Esophagus squamous epithelium (tissue), 5 donors: ENCODE results near the gene PDE2A. TPM values are rescaled to one million over a fixed set of nuclear protein-coding genes. Genes with fewer than 3 reads are reported as not detected.
A peak's percentile ranks its signal among the peaks of the same experiment; 100 is the strongest.

Experiments
- DNase-seq: peaks from one replicate; lab custom pipeline; 2025; lab: John Stamatoyannopoulos, UW
- H3K27ac ChIP-seq, 4 donors: fragments of 200-600 bp; sonication (generic); one replicate each; pipeline ENCODE4 v1.5.1; 2016 to 2019; ENCODE audit warnings: mild to moderate bottlenecking in 1 of 4
- H3K27me3 ChIP-seq, 4 donors: fragments of 200-600 bp; sonication (generic); 1 replicate in 3 of 4; 2 replicates in 1 of 4; pipeline versions ENCODE4 v1.5.1 to v1.6.0; 2017 to 2021; ENCODE audit warnings: antibody characterized with exemption in 1 of 4
- H3K36me3 ChIP-seq, 3 donors: fragments of 200-600 bp; sonication (generic); one replicate each; pipeline ENCODE4 v1.5.1; 2016 to 2019
- H3K4me1 ChIP-seq, 3 donors: fragments of 200-600 bp; sonication (generic); one replicate each; pipeline ENCODE4 v1.5.1; 2017 to 2019
- H3K4me3 ChIP-seq, 4 donors: fragments of 200-600 bp; sonication (generic); 1 replicate in 3 of 4; 2 replicates in 1 of 4; pipeline ENCODE4 v1.5.1; 2016 to 2019; ENCODE audit warnings: mild to moderate bottlenecking in 2 of 4, moderate library complexity in 1 of 4
- H3K9me3 ChIP-seq, 3 donors: fragments of 200-600 bp; sonication (generic); one replicate each; pipeline ENCODE4 v1.5.1; 2016 to 2019
- CTCF ChIP-seq, 6 experiments: fragments of 450-650 bp in 4 of 6; fragments of 200-600 bp in 2 of 6; sonication (generic) in 2 of 6; IDR thresholded peaks; one replicate each; pipeline ENCODE4 v1.5.1; 2016 to 2019; ENCODE audit warnings: antibody characterized with exemption in 6 of 6, mild to moderate bottlenecking in 4 of 6, moderate library complexity in 4 of 6
- POLR2A ChIP-seq, 4 donors: fragments of 450-650 bp; IDR thresholded peaks; one replicate each; pipeline ENCODE4 v1.6.1; 2017; ENCODE audit warnings: antibody characterized with exemption in 4 of 4, mild to moderate bottlenecking in 4 of 4, moderate library complexity in 3 of 4
- WGBS, 2 donors: methylation state at CpG; one replicate each; pipeline ENCODE4 v1.1.5; 2018; 5-methylcytosine and 5-hydroxymethylcytosine counted together
- intact Hi-C: fragments of 100-400 bp; cut with DNase I; formaldehyde crosslinking; loops from one replicate; pipeline ENCODE4 v1.15.0; 2022
- total RNA-seq, 4 donors: library from RNA; depleted of rRNA; stranded (reverse); fragments of >200 nt; gene quantifications; one replicate each; pipeline ENCODE4 v1.1.0, GENCODE V29; 2016
- donor health status: DM: yes; HTN: yes; CAD: no.

PDE2A gene
- total RNA-seq, 4 donors from 2014 or later, result 5.6 to 38.3 (median 12.9) TPM

GRCh38 chr11:72607496-72607895 lies 66.7 kb downstream of the PDE2A start:
- Histone ChIP-seq H3K27ac (peak overlapping the region in 1 of 4 donors; percentile 63), H3K4me3 (no peak overlapping the region), H3K9me3 (no peaks in the 10 kb centered on the region), H3K27me3 (peaks cover 0 to 28% (median 0%) of the 10 kb centered on the region in 4 donors), H3K4me1 (peaks cover 5 to 47% (median 22%) of the 10 kb centered on the region in 3 donors), H3K36me3 (no peaks in the 10 kb centered on the region)
- TF ChIP-seq CTCF (IDR thresholded peaks at IDR 0.05) (no peak), POLR2A (IDR thresholded peaks at IDR 0.05) (no peak)
- intact Hi-C loops, result no loop called here
- WGBS, 2 donors, result 9% methylated on average over 1 of the region's 2 CpGs; no CpG with 5 or more reads in 1 of the 2 donors
- no peak for DNase-seq

- no peaks in the 10 kb centered on the region for H3K36me3 ChIP-seq
- DNase-seq, result no peak
- intact Hi-C loops, result no loop called here
- peaks cover 0 to 28% (median 0%) of the 10 kb centered on the region in 4 donors for H3K27me3 ChIP-seq
- no peak overlapping the region for H3K4me3 ChIP-seq
- H3K27ac ChIP-seq, result peak overlapping the region in 2 of 4 donors; percentile 63 to 68
- no peaks in the 10 kb centered on the region for H3K9me3 ChIP-seq
- peaks cover 5 to 47% (median 22%) of the 10 kb centered on the region in 3 donors for H3K4me1 ChIP-seq
- TF ChIP-seq POLR2A (IDR thresholded peaks at IDR 0.05) (no peak), CTCF (IDR thresholded peaks at IDR 0.05) (no peak)
- 63% methylated on average over 10 of the region's 13 CpGs for WGBS, 2 donors
Observed at GRCh38 chr11:72606748-72607468, 67.3 kb downstream of the PDE2A start.

- Histone ChIP-seq H3K9me3 (no peaks in the 10 kb centered on the region), H3K27me3 (peaks cover 0 to 28% (median 0%) of the 10 kb centered on the region in 4 donors), H3K4me1 (peaks cover 5 to 43% (median 22%) of the 10 kb centered on the region in 3 donors), H3K27ac (peak overlapping the region in 2 of 4 donors; percentile 63 to 68), H3K4me3 (no peak overlapping the region), H3K36me3 (no peaks in the 10 kb centered on the region)
- TF ChIP-seq CTCF (IDR thresholded peaks at IDR 0.05) (no peak), POLR2A (IDR thresholded peaks at IDR 0.05) (no peak)
- WGBS, 2 donors, result 38 to 43% methylated on average over 9 to 10 of the region's 13 CpGs
- intact Hi-C loops, result no loop called here
- DNase-seq, result no peak
Observed at GRCh38 chr11:72605973-72606747, 68.1 kb downstream of the PDE2A start.

GRCh38 chr11:72604256-72604655 lies 70.0 kb downstream of the PDE2A start:
- Histone ChIP-seq H3K27ac (no peak overlapping the region), H3K4me3 (no peak overlapping the region), H3K9me3 (no peaks in the 10 kb centered on the region), H3K27me3 (peaks cover 0 to 28% (median 0%) of the 10 kb centered on the region in 4 donors), H3K36me3 (no peaks in the 10 kb centered on the region), H3K4me1 (peaks cover 1 to 39% (median 22%) of the 10 kb centered on the region in 3 donors)
- intact Hi-C loops, result no loop called here
- 43 to 50% methylated on average over 1 of the region's 1 CpG for WGBS, 2 donors
- no peak for DNase-seq
- no peak for TF ChIP-seq CTCF (IDR thresholded peaks at IDR 0.05)
- no peak for TF ChIP-seq POLR2A (IDR thresholded peaks at IDR 0.05)
